Lung (tissue), 12 donors: ENCODE results near the gene MRPS21. TPM values are rescaled to one million over a fixed set of nuclear protein-coding genes. Genes with fewer than 3 reads are reported as not detected.

Source experiments
- ATAC-seq: fragments of 200-7000 bp; cut with Tn5 transposase; one replicate; pipeline ENCODE4 v1.9.1; 2020; ENCODE audit warnings: moderate number of reproducible peaks; ENCODE audit not compliant: insufficient read depth, low FRiP score
- DNase-seq, 3 donors: peaks; one replicate each; pipeline ENCODE4 v3.0.0-alpha.2; 2013 to 2017
- H3K27ac ChIP-seq, 2 donors: one replicate each; pipeline ENCODE4 v1.5.1; 2013; ENCODE audit warnings: mild to moderate bottlenecking in 2 of 2, moderate library complexity in 2 of 2, control low read depth in 1 of 2, inconsistent platforms in 1 of 2, low read depth in 1 of 2, low read length in 1 of 2
- H3K27me3 ChIP-seq, 3 donors: one replicate each; pipeline ENCODE4 v1.5.1; 2013; ENCODE audit warnings: low read length in 2 of 3; ENCODE audit not compliant: control insufficient read depth in 3 of 3, insufficient read depth in 3 of 3
- H3K36me3 ChIP-seq, 4 donors: one replicate each; pipeline ENCODE4 v1.5.1; 2013; ENCODE audit warnings: low read length in 4 of 4, mild to moderate bottlenecking in 1 of 4, moderate library complexity in 1 of 4; ENCODE audit not compliant: control insufficient read depth in 4 of 4, insufficient read depth in 4 of 4
- H3K4me1 ChIP-seq, 5 donors: one replicate each; pipeline ENCODE4 v1.5.1; 2013; ENCODE audit warnings: low read length in 5 of 5, mild to moderate bottlenecking in 2 of 5, moderate library complexity in 1 of 5; ENCODE audit not compliant: control insufficient read depth in 5 of 5, insufficient read depth in 5 of 5
- H3K4me3 ChIP-seq: one replicate; pipeline ENCODE4 v1.5.1; 2013; ENCODE audit warnings: mild to moderate bottlenecking, control low read depth, moderate library complexity
- H3K9ac ChIP-seq, 2 donors: one replicate each; pipeline ENCODE4 v1.5.1; 2013; ENCODE audit warnings: low read length in 2 of 2, control low read depth in 1 of 2; ENCODE audit not compliant: insufficient read depth in 1 of 2
- H3K9me3 ChIP-seq, 4 donors: one replicate each; pipeline ENCODE4 v1.5.1; 2013; ENCODE audit warnings: low read length in 3 of 4, mild to moderate bottlenecking in 1 of 4, moderate library complexity in 1 of 4; ENCODE audit not compliant: control insufficient read depth in 4 of 4, insufficient read depth in 3 of 4
- WGBS, 2 donors: extraction: QIAGEN DNeasy Blood & Tissue Kit; methylation state at CpG; one replicate each; pipeline ENCODE4 v1.1.7; 2013; 5-methylcytosine and 5-hydroxymethylcytosine counted together
- polyA plus RNA-seq, 2 donors: library from polyadenylated mRNA; stranded (reverse); fragments of 200-250 nt; gene quantifications; one replicate each; pipeline ENCODE4 v1.2.1, GENCODE V29; 2013
- total RNA-seq, 2 donors: library from RNA; depleted of rRNA in 1 of 2; stranded (reverse); fragments of >200 nt in 1 of 2; gene quantifications; one replicate each; pipeline ENCODE4 v1.2.1, GENCODE V29; 2014 to 2021
- TF ChIP-seq, protein P1 (sequence below): IDR thresholded peaks from 2 replicates; pipeline ENCODE4 v1.5.1; 2012; ENCODE audit warnings: mild to moderate bottlenecking; ENCODE audit errors: control extremely low read depth, extremely low read depth
- donor health status: control.
- donor health status: control.
- donor health status: Bipolar disorder and iron deficiency.
- donor health status: healthy.
- donor health status: DM: yes; HTN: yes; CAD: no.

MRPS21 gene
- total and polyA plus RNA-seq, 4 donors = 31.4 to 169 (median 50.8) TPM

DNA sequence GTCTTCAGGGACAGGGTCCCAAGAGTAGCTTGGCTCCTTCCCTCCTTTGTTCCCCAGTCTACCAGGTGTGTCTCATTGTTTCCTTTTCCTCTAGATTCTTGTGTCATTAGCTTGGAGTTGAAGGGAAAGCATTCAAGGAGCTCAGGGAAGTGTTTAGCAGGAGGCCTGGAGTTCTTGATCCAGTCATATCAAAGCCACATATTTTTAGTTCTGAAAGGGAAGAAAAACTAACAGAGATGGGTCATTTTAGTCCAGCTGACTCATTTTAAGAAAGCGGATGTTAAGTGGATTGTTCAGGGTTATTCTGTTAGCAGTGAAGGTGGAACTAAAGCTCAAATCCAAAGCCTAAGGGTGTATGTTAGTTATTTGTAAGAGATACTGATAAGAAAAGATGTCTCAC lies 20.4 kb upstream of the MRPS21 start:
- 61 to 76% methylated on average over 1 of the region's 1 CpG for WGBS, 2 donors
- H3K4me3 ChIP-seq = no peak overlapping the region
- peaks cover 0 to 25% (median 3%) of the 10 kb centered on the region in 5 donors for H3K4me1 ChIP-seq
- TF ChIP-seq, protein P1, sequence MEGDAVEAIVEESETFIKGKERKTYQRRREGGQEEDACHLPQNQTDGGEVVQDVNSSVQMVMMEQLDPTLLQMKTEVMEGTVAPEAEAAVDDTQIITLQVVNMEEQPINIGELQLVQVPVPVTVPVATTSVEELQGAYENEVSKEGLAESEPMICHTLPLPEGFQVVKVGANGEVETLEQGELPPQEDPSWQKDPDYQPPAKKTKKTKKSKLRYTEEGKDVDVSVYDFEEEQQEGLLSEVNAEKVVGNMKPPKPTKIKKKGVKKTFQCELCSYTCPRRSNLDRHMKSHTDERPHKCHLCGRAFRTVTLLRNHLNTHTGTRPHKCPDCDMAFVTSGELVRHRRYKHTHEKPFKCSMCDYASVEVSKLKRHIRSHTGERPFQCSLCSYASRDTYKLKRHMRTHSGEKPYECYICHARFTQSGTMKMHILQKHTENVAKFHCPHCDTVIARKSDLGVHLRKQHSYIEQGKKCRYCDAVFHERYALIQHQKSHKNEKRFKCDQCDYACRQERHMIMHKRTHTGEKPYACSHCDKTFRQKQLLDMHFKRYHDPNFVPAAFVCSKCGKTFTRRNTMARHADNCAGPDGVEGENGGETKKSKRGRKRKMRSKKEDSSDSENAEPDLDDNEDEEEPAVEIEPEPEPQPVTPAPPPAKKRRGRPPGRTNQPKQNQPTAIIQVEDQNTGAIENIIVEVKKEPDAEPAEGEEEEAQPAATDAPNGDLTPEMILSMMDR = no peak
- DNase-seq (no peak), ATAC-seq (no peak)
- no peak overlapping the region for H3K27ac ChIP-seq
- H3K27me3 ChIP-seq = no peaks in the 10 kb centered on the region
- peaks cover 0 to 3% (median under 1%) of the 10 kb centered on the region in 4 donors for H3K36me3 ChIP-seq
- H3K9me3 ChIP-seq = no peaks in the 10 kb centered on the region
- peak overlapping the region in 1 of 2 donors; percentile 69 for H3K9ac ChIP-seq

DNA sequence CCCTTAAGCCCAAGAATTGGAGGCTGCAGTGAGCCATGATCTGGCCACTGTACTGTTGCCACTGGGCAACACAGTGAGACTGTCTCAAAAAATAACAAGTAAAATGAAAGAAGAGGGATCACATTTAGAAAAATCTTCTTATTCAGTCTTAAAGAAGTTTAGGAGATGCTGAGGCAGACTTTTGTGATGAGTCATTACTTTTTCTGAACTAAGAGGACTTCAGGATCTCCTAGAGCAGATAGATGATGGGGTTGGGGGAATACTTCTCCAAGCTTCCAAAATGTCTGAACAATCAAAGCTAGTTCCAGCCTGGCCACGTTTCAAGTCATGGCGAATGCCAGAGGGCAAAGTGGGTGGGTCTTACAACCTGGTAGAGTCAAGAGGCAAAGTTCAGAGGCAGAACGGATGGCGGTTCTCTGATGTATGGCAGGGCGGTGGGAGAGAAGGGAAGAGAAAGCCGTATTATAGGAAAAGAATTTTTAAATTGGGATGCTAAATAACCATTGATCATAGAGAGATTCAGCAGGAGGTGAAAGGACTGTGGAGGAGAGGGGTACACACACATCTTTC lies 13.4 kb upstream of the MRPS21 start:
- 78 to 88% methylated on average over 6 of the region's 6 CpGs for WGBS, 2 donors
- TF ChIP-seq, protein P1 = no peak
- no peak overlapping the region for H3K9ac ChIP-seq
- H3K4me1 ChIP-seq = peaks cover 0 to 17% (median 4%) of the 10 kb centered on the region in 5 donors
- no peaks in the 10 kb centered on the region for H3K9me3 ChIP-seq
- peaks cover 0 to 3% (median 0%) of the 10 kb centered on the region in 4 donors for H3K36me3 ChIP-seq
- DNase-seq (no peak), ATAC-seq (no peak)
- H3K27me3 ChIP-seq = no peaks in the 10 kb centered on the region
- H3K27ac ChIP-seq = no peak overlapping the region
- no peak overlapping the region for H3K4me3 ChIP-seq

DNA sequence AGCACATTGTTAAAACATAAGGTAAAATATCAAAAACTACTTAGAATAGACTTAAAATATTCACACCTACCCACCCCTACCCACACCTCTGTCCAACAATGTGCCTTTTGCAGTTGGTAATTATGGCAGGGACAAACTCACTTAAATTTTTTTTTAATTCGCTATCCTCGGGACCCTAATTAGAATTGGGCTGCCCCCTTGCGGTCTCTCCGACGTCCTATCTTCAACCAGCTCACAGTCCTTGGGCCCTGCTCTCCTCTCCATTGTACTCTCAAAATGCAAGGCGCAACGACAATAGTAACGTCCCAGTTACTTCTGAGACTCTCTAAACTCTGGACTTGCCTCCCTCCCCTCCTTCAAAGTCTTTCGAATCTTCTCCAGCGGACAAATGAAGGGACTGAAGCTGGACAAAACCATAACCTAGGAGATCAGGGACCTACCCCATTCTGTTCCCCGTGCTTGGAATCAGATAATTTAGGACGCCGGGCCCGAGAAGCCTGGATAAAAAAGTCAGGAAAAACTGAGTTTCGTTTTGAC lies 12.4 kb upstream of the MRPS21 start:
- Histone ChIP-seq H3K9me3 (no peaks in the 10 kb centered on the region), H3K4me1 (peaks cover 0 to 17% (median 4%) of the 10 kb centered on the region in 5 donors), H3K27ac (peak overlapping the region; percentile 86 to 97), H3K4me3 (no peak overlapping the region), H3K27me3 (no peaks in the 10 kb centered on the region), H3K9ac (peak overlapping the region; percentile 34 to 83), H3K36me3 (peaks cover 0 to 2% (median 0%) of the 10 kb centered on the region in 4 donors)
- ATAC-seq (peak; percentile 48), DNase-seq (peak; percentile 77 to 87 (median 83))
- TF ChIP-seq, protein P1 = peak; percentile 58
- WGBS, 2 donors = 6% methylated on average over 15 of the region's 15 CpGs
